GM12864 (cell line): ENCODE measurements around the gene SMARCE1.

ENCODE experiments used
- DNase-seq: peaks from one replicate; pipeline ENCODE4 v3.0.0-alpha.2; 2011; ENCODE audit warnings: low read depth
- H3K4me3 ChIP-seq: 2 replicates; pipeline ENCODE4 v1.5.1; 2011; ENCODE audit warnings: mild to moderate bottlenecking, low read depth, low read length, control low read depth
- CTCF ChIP-seq: IDR thresholded peaks from 2 replicates; pipeline ENCODE4 v1.5.1; 2011; ENCODE audit warnings: low read depth, mild to moderate bottlenecking, moderate library complexity, low read length, control low read depth, inconsistent platforms; ENCODE audit errors: missing control alignments

Gene SMARCE1

GRCh38 chr17:40664582-40665333, 17.1 kb upstream of the SMARCE1 start, which contains the start of gene KRT222:
TSS of gene KRT222 (minus strand) at chr17:40665177. CDS start at chr17:40665099, 78 bp downstream.
- TF ChIP-seq CTCF = no peak
- no peak for DNase-seq
- no peak within 1 kb of the TSS for H3K4me3 ChIP-seq

GRCh38 chr17:40663252-40663651, 15.6 kb upstream of the SMARCE1 start:
- no peak overlapping the region for H3K4me3 ChIP-seq
- no peak for TF ChIP-seq CTCF
- DNase-seq = no peak

- no peak for TF ChIP-seq CTCF
- no peak for DNase-seq
- no peak overlapping the region for H3K4me3 ChIP-seq
These were observed 12.3 kb upstream of the SMARCE1 start for GRCh38 chr17:40659911-40660310.

- no peak for TF ChIP-seq CTCF
- H3K4me3 ChIP-seq = no peak overlapping the region
- DNase-seq = no peak
These were observed 10.8 kb upstream of the SMARCE1 start for GRCh38 chr17:40658396-40658795.

GRCh38 chr17:40651939-40652338, 4.3 kb upstream of the SMARCE1 start:
- no peak for DNase-seq
- no peak overlapping the region for H3K4me3 ChIP-seq
- no peak for TF ChIP-seq CTCF

- peak overlapping the region; percentile 84 for H3K4me3 ChIP-seq
- TF ChIP-seq CTCF = no peak
- DNase-seq = no peak
These were observed 858 bp upstream of the SMARCE1 start for GRCh38 chr17:40648384-40648968.
